ENCODE results near the gene HSPE1.

The HSPE1 gene

Small RNA genes within 50 kb of the gene (small RNA-seq; reads per million reads assigned to genes)
- 0 reads per million in 2 experiments for gene AC020550.1
